Loucy (cell line): ENCODE data around the gene NFE2.

Experiments used
- CTCF ChIP-seq: fragments of 200-600 bp; sonication (generic); conservative IDR thresholded peaks from 2 replicates; pipeline ENCODE4 v1.5.1; 2014; ENCODE audit warnings: mild to moderate bottlenecking, antibody characterized with exemption, low read length
- EZH2phosphoT487 ChIP-seq: fragments of 200-600 bp; IDR thresholded peaks from 2 replicates; pipeline ENCODE4 v1.6.1; 2018; ENCODE audit warnings: antibody characterized with exemption, mild to moderate bottlenecking, moderate library complexity, borderline replicate concordance

GRCh38 chr12:54330442-54330841, 29.6 kb upstream of the NFE2 start:
- no peak for TF ChIP-seq CTCF
- no peak for TF ChIP-seq EZH2phosphoT487
